DOHH2 (cell line): ENCODE results near the gene NCKAP5.

Experiments used
- H3F3A ChIP-seq: fragments of 200-600 bp; sonication (generic), shearing (Covaris generic); 2 replicates; pipeline ENCODE4 v1.6.0; 2016; ENCODE audit warnings: antibody characterized with exemption, mild to moderate bottlenecking; ENCODE audit not compliant: control insufficient read depth, insufficient read depth
- H3K27ac ChIP-seq: fragments of 200-600 bp; sonication (generic); 2 replicates; pipeline ENCODE4 v1.5.1; 2014; ENCODE audit warnings: low read depth, mild to moderate bottlenecking, low read length, moderate library complexity
- H3K27me3 ChIP-seq: fragments of 200-600 bp; sonication (generic); 2 replicates; pipeline ENCODE4 v1.6.1; 2014; ENCODE audit warnings: mild to moderate bottlenecking, low read length, mixed read lengths; ENCODE audit not compliant: control insufficient read depth
- H3K36me3 ChIP-seq: fragments of 200-600 bp; sonication (generic); 2 replicates; pipeline ENCODE4 v1.6.1; 2014; ENCODE audit warnings: mild to moderate bottlenecking, low read length, moderate library complexity, mixed read lengths; ENCODE audit not compliant: control insufficient read depth
- H3K4me1 ChIP-seq: fragments of 200-600 bp; sonication (generic); 2 replicates; pipeline ENCODE4 v1.6.1; 2014; ENCODE audit warnings: mild to moderate bottlenecking, low read length, mixed read lengths; ENCODE audit not compliant: control insufficient read depth
- H3K4me2 ChIP-seq: fragments of 200-600 bp; sonication (generic); 2 replicates; pipeline ENCODE4 v1.6.0; 2014; ENCODE audit warnings: mild to moderate bottlenecking, low read length, moderate library complexity
- H3K4me3 ChIP-seq: fragments of 200-600 bp; sonication (generic); 2 replicates; pipeline ENCODE4 v1.5.1; 2014; ENCODE audit warnings: mild to moderate bottlenecking, low read length, mixed read lengths
- H3K79me2 ChIP-seq: fragments of 200-600 bp; sonication (generic); 2 replicates; pipeline ENCODE4 v1.6.1; 2014; ENCODE audit warnings: mild to moderate bottlenecking, low read length, mixed read lengths; ENCODE audit not compliant: control insufficient read depth
- H3K9me2 ChIP-seq: fragments of 200-600 bp; sonication (generic); replicated peaks from 2 replicates; pipeline ENCODE4 v1.6.1; 2014; ENCODE audit warnings: mild to moderate bottlenecking, low read length, mixed read lengths; ENCODE audit not compliant: control insufficient read depth
- H3K9me3 ChIP-seq: fragments of 200-600 bp; sonication (generic); 2 replicates; pipeline ENCODE4 v1.6.1; 2014; ENCODE audit warnings: antibody characterized with exemption, low read length, mixed read lengths; ENCODE audit not compliant: control insufficient read depth, insufficient read depth
- H4K20me1 ChIP-seq: fragments of 200-600 bp; sonication (generic); 2 replicates; pipeline ENCODE4 v1.6.0; 2014; ENCODE audit warnings: low read depth, mild to moderate bottlenecking, antibody characterized with exemption, low read length, moderate library complexity; ENCODE audit not compliant: control insufficient read depth, insufficient read depth
- EZH2phosphoT487 ChIP-seq: fragments of 200-600 bp; sonication (generic); IDR thresholded peaks from 2 replicates; pipeline ENCODE4 v1.6.1; 2017; ENCODE audit warnings: borderline replicate concordance, mild to moderate bottlenecking, antibody characterized with exemption, low read length, moderate library complexity, mixed read lengths
- TF ChIP-seq, protein P1 (sequence below): fragments of 200-600 bp; sonication (generic); IDR thresholded peaks from one replicate; pipeline ENCODE4 v1.5.1; 2014; ENCODE audit warnings: antibody characterized with exemption, mild to moderate bottlenecking, low read depth, low read length; ENCODE audit not compliant: poor library complexity, severe bottlenecking

The NCKAP5 gene

DNA sequence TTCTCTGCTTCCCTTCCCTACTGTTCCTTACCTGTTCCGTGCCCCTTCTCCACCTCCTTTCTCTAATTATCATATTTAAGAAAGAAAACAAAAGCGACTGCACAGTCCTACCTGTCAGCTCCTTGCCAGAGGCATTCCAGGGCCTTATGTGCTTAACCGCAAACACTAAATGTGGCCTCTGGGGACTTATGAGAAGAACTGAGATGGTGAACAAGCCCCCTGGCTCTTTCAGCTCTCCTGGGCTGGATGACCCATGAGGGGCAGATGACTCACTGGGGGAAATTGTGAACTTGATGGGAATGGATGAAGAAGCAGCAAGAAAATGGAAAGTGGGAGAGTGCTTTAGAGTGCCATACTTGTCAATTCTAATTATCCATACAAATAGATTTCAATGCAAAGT is 792.0 kb downstream of the NCKAP5 start:
- Histone ChIP-seq H3K27me3 (no peaks in the 10 kb centered on the region), H3K27ac (no peak overlapping the region), H3K4me1 (no peaks in the 10 kb centered on the region), H4K20me1 (no peaks in the 10 kb centered on the region), H3K36me3 (no peaks in the 10 kb centered on the region), H3K4me3 (no peak overlapping the region), H3K79me2 (no peaks in the 10 kb centered on the region), H3K9me2 (no peaks in the 10 kb centered on the region), H3F3A (no peaks in the 10 kb centered on the region), H3K9me3 (no peaks in the 10 kb centered on the region), H3K4me2 (no peak overlapping the region)
- TF ChIP-seq, protein P1, sequence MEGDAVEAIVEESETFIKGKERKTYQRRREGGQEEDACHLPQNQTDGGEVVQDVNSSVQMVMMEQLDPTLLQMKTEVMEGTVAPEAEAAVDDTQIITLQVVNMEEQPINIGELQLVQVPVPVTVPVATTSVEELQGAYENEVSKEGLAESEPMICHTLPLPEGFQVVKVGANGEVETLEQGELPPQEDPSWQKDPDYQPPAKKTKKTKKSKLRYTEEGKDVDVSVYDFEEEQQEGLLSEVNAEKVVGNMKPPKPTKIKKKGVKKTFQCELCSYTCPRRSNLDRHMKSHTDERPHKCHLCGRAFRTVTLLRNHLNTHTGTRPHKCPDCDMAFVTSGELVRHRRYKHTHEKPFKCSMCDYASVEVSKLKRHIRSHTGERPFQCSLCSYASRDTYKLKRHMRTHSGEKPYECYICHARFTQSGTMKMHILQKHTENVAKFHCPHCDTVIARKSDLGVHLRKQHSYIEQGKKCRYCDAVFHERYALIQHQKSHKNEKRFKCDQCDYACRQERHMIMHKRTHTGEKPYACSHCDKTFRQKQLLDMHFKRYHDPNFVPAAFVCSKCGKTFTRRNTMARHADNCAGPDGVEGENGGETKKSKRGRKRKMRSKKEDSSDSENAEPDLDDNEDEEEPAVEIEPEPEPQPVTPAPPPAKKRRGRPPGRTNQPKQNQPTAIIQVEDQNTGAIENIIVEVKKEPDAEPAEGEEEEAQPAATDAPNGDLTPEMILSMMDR: no peak

DNA sequence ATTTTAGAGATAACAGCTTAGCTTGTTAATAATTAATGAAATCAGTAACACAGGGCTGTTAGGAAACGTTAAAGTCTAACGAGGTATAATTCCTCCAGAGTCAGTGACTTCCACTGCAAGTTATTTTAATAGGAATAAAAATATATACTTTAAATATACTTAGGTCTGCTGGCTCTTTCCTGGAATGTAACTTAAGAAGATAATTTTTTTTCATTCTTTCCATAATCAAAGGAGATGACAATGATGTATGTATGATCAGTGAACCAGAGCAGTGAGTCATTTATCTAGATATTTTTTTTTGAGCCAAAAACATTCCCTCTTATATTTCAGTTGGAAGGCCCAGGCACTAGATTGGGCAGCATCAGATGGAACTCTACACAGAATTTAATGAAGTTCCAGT is 794.1 kb downstream of the NCKAP5 start:
- no peaks in the 10 kb centered on the region for H3K79me2 ChIP-seq
- no peaks in the 10 kb centered on the region for H3K4me1 ChIP-seq
- TF ChIP-seq, protein P1: no peak
- TF ChIP-seq EZH2phosphoT487: no peak
- no peak overlapping the region for H3K27ac ChIP-seq
- H3K9me2 ChIP-seq: no peaks in the 10 kb centered on the region
- no peaks in the 10 kb centered on the region for H4K20me1 ChIP-seq
- no peak overlapping the region for H3K4me3 ChIP-seq
- H3K4me2 ChIP-seq: no peak overlapping the region
- no peaks in the 10 kb centered on the region for H3K27me3 ChIP-seq
- H3K36me3 ChIP-seq: no peaks in the 10 kb centered on the region
- H3F3A ChIP-seq: no peaks in the 10 kb centered on the region
- H3K9me3 ChIP-seq: no peaks in the 10 kb centered on the region

DNA sequence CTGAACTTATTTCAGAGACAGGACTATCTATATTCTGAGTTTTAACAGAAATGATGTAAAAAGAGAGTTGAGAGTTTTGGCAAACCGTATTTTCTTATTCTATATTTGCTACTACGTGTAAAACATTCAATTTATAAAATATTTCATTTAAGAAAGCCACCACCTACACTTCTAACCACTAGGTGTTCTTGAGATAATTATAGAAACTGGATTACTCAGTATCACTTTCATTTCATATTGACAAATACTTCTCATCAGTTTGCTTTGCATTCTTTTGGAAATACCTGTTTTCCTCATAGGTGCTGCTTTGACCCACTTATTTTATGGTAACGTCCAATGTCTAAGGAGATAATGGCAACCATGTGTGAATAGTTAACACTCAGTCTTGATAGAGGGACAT is 794.9 kb downstream of the NCKAP5 start:
- Histone ChIP-seq H3K27me3 (no peaks in the 10 kb centered on the region), H4K20me1 (no peaks in the 10 kb centered on the region), H3K9me2 (no peaks in the 10 kb centered on the region), H3K9me3 (no peaks in the 10 kb centered on the region), H3K4me3 (no peak overlapping the region), H3K4me2 (no peak overlapping the region), H3K27ac (no peak overlapping the region), H3K36me3 (no peaks in the 10 kb centered on the region), H3F3A (no peaks in the 10 kb centered on the region), H3K4me1 (no peaks in the 10 kb centered on the region), H3K79me2 (no peaks in the 10 kb centered on the region)
- no peak for TF ChIP-seq EZH2phosphoT487
- TF ChIP-seq, protein P1: no peak

DNA sequence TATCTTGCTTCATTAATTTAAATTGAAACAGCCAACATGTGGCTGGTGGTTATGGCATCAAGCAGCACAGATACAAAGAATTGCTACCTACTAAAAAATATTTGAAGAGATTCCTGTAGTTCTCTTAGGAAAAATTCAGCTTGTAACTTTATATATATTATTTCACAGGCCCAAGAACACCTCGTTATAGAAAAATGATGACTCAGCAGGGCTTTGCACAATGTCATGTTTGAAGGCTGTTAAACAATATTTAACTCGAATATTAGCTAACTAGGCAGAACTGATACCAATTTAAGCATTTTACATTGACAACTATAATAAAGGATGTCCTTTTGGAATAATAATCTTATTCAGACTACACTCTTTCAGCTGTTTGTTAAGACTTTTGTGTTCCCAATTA is 795.9 kb downstream of the NCKAP5 start:
- Histone ChIP-seq H3K4me3 (no peak overlapping the region), H4K20me1 (no peaks in the 10 kb centered on the region), H3F3A (no peaks in the 10 kb centered on the region), H3K4me1 (no peaks in the 10 kb centered on the region), H3K27ac (no peak overlapping the region), H3K9me2 (no peaks in the 10 kb centered on the region), H3K79me2 (no peaks in the 10 kb centered on the region), H3K9me3 (no peaks in the 10 kb centered on the region), H3K27me3 (no peaks in the 10 kb centered on the region), H3K36me3 (no peaks in the 10 kb centered on the region), H3K4me2 (no peak overlapping the region)
- no peak for TF ChIP-seq EZH2phosphoT487
- TF ChIP-seq, protein P1: no peak
